GM12891 (cell line): ENCODE measurements around the gene KLK3.

ENCODE experiments used
- DNase-seq: peaks from one replicate; pipeline ENCODE4 v3.0.0; 2011; ENCODE audit warnings: low spot score; ENCODE audit not compliant: insufficient read length
- FAIRE-seq: peaks from 2 replicates; lab custom pipeline; 2011; peaks lifted over from hg19 to GRCh38; lab: Jason Lieb, UNC
- PAX5 ChIP-seq: IDR thresholded peaks from 2 replicates; pipeline ENCODE4 v1.6.1; 2011; ENCODE audit warnings: low read length, moderate library complexity, mild to moderate bottlenecking; ENCODE audit not compliant: insufficient read depth, severe bottlenecking
- POLR2A ChIP-seq: IDR thresholded peaks from 2 replicates; pipeline ENCODE4 v1.6.1; 2011; ENCODE audit warnings: low read depth, low read length, control low read depth
- POLR2AphosphoS5 ChIP-seq: IDR thresholded peaks from 2 replicates; pipeline ENCODE4 v1.6.1; 2011; ENCODE audit warnings: low read depth, low read length, control low read depth
- POU2F2 ChIP-seq: IDR thresholded peaks from 2 replicates; pipeline ENCODE4 v1.6.1; 2011; ENCODE audit warnings: low read depth, mild to moderate bottlenecking, control low read depth, low read length, moderate library complexity
- SPI1 ChIP-seq: IDR thresholded peaks from 2 replicates; pipeline ENCODE4 v1.6.1; 2011; ENCODE audit warnings: low read depth, low read length, control low read depth
- TAF1 ChIP-seq: IDR thresholded peaks from 2 replicates; pipeline ENCODE4 v1.6.1; 2011; ENCODE audit warnings: low read depth, low read length, control low read depth

The KLK3 gene

DNA sequence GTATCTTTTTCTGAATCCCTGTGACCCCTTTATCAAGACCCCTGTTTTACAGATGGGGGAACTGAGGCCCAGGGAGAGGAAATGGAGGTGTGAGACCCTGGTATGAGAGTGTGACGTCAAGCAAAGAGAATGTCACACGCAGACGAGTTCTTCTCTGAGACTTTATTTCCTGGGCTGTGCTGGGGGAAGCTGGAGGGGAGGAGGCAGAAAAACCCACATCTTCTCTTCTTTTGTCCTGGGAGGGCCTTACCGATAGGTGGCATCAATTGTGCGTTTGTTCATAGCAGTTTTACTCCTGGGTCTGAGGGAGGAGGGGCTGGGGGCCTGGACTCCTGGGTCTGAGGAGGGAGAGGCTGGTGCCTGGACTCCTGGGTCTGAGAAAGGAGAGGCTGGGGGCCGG lies 16.5 kb upstream of the KLK3 start:
- TF ChIP-seq SPI1 (no peak), POLR2A (no peak), TAF1 (no peak), POLR2AphosphoS5 (no peak), POU2F2 (no peak), PAX5 (no peak)
- FAIRE-seq (peak; percentile 75), DNase-seq (no peak)

DNA sequence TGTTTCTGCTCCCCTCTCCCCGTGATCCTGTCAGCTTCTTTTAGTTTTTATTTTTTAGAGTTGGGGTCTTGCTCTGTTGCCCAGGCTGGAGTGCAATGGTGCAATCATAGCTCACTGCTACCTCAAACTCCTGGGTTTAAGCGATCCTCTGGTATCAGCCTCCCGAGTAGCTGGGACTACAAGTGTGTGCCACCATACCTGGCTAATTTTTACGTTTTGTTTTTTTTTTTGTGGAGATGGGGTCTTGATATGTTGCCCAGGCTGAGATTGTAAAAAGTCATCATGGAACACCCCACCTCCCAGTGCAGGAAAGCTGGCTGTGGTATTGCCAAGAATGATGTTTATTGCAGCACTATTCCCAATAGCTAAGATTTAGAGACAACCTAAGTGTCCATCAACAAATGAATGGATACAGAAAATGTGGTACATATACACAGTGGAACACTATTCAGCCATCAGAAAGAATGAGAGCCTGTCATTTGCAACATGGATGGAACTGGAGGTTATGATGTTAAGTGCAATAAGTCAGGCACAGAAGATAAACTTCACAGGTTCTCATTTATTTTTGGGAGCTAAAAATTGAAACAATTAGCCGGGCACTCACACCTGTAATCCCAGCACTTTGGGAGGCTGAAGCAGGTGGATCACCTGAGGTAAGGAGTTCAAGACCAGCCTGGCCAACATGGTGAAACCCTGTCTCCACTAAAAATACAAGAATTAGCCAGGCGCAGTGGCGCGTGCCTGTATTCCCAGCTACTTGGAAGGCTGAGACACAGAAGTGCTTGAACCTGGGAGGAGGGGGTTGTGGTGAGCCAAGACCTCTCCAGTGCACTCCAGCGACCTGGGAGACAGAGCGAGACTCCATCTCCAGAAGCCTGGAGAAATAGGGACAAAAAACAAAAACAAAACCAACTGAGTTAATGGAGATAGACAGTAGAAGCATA lies 14.7 kb upstream of the KLK3 start:
- TF ChIP-seq POLR2AphosphoS5: no peak
- no peak for TF ChIP-seq TAF1
- TF ChIP-seq SPI1: no peak
- TF ChIP-seq POU2F2: no peak
- TF ChIP-seq PAX5: no peak
- no peak for TF ChIP-seq POLR2A
- FAIRE-seq (no peak), DNase-seq (no peak)

DNA sequence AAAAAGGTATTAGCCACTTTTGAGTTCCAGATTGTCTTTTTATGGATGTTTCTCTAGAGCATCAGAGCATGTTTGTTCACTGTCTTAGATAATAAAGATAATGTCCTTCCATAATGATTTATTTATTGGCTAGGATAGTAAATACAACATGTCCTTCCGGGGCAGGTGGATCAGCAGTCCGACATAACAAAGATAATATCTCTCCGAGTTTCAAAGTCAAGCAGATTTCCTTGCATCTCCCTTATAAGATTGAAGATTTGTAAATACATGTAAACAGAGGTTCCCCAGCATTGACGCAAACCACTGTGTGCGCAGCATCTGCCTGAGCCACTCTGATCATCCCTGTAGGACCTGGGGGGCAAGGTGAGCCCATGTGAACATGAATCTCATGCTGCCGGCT lies 12.6 kb upstream of the KLK3 start:
- no peak for TF ChIP-seq POU2F2
- no peak for TF ChIP-seq SPI1
- TF ChIP-seq POLR2AphosphoS5: no peak
- no peak for TF ChIP-seq PAX5
- TF ChIP-seq POLR2A: no peak
- TF ChIP-seq TAF1: no peak
- no peak for FAIRE-seq
- no peak for DNase-seq

DNA sequence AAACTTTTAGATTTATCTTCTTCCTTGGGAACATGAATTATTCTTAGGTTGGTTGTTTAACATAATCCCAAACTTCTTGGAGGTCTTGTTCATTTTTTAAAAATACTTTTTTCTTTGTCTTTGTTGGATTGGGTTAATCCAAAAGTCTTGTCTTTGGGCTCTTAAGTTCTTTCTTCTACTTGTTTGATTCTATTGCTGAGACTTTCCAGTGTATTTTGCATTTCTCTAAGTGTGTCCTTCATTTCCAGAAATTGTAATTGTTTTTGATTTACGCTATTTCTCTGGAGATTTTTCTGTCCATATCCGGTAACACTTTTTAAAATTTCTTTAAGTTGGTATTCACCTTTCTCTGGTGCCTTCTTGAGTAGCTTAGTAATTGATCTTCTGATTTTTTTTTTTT lies 11.5 kb upstream of the KLK3 start:
- no peak for FAIRE-seq
- TF ChIP-seq POLR2AphosphoS5: no peak
- TF ChIP-seq TAF1: no peak
- TF ChIP-seq POU2F2: no peak
- TF ChIP-seq POLR2A: no peak
- no peak for TF ChIP-seq PAX5
- TF ChIP-seq SPI1: no peak
- no peak for DNase-seq

DNA sequence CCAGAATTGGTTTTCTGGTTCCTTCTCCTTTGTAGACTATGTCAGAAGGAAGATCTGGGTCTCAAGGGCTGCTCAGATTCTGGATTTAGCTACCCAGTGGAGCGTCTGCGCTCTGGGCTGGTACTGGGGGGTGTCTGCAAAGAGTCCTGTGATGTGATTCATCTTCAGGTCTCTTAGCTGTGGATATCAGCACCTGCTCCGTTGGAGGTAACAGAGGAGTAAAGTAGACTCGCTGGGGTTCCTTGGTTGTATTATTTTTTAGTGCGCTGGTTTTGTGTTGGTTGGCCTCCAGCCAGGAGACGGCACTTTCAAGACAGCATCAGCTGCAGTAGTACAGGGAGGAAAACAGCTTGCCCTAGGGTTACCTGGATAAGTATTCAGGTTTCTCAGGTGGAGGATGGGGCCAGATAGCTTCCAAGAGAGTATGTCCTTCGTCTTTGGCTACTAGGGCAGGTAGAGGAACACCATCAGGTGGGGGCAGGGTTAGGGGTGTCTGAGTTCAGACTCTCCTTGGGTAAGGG lies 11.0 kb upstream of the KLK3 start:
- FAIRE-seq (no peak), DNase-seq (no peak)
- TF ChIP-seq POLR2A (no peak), SPI1 (no peak), POU2F2 (no peak), POLR2AphosphoS5 (no peak), PAX5 (no peak), TAF1 (no peak)

DNA sequence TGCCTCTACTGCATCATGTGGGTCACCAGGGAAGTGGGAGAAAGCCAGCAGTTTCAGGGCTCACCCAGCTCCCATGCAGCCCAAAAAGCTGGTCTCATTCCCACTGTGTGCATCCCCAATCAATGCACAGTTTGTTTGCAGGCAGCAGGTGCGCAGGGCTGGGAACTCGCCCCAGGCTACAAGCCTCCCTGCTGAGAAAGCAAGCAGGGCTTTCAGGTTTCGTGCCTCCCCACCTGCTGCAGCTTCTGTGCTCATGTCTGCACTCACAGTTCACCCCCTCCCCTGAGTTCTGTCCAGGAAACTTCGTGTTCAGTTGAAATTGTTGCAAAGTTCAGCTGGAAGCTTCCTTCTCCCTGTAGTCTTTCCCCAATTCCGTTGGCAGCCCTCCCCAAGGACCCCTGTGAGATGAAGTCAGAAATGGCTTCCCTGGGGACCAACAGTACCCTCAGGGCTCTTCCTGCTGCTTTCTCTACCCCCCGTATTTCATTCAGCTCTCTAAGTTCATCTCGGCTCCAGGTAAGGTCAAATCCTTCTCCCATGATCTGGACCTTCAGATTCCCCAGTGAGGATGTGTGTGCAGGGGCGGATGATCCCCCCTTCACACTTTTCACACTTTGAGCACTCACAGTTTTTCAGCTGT lies 10.3 kb upstream of the KLK3 start:
- FAIRE-seq: no peak
- TF ChIP-seq POU2F2 (no peak), PAX5 (no peak), TAF1 (no peak), POLR2AphosphoS5 (no peak), POLR2A (no peak), SPI1 (no peak)
- DNase-seq: no peak

DNA sequence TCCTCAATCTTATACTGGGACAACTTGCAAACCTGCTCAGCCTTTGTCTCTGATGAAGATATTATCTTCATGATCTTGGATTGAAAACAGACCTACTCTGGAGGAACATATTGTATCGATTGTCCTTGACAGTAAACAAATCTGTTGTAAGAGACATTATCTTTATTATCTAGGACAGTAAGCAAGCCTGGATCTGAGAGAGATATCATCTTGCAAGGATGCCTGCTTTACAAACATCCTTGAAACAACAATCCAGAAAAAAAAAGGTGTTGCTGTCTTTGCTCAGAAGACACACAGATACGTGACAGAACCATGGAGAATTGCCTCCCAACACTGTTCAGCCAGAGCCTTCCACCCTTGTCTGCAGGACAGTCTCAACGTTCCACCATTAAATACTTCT lies 4.0 kb upstream of the KLK3 start:
- TF ChIP-seq POU2F2: no peak
- no peak for TF ChIP-seq POLR2A
- no peak for TF ChIP-seq SPI1
- no peak for TF ChIP-seq TAF1
- no peak for TF ChIP-seq POLR2AphosphoS5
- no peak for TF ChIP-seq PAX5
- no peak for DNase-seq
- no peak for FAIRE-seq

DNA sequence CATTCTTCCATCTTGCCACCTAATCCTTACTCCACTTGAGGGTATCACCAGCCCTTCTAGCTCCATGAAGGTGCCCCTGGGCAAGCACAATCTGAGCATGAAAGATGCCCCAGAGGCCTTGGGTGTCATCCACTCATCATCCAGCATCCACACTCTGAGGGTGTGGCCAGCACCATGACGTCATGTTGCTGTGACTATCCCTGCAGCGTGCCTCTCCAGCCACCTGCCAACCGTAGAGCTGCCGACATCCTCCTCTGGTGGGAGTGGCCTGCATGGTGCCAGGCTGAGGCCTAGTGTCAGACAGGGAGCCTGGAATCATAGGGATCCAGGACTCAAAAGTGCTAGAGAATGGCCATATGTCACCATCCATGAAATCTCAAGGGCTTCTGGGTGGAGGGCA lies 3.1 kb upstream of the KLK3 start:
- TF ChIP-seq TAF1 (no peak), POLR2A (no peak), POLR2AphosphoS5 (no peak), POU2F2 (no peak), SPI1 (no peak), PAX5 (no peak)
- DNase-seq (no peak), FAIRE-seq (no peak)

DNA sequence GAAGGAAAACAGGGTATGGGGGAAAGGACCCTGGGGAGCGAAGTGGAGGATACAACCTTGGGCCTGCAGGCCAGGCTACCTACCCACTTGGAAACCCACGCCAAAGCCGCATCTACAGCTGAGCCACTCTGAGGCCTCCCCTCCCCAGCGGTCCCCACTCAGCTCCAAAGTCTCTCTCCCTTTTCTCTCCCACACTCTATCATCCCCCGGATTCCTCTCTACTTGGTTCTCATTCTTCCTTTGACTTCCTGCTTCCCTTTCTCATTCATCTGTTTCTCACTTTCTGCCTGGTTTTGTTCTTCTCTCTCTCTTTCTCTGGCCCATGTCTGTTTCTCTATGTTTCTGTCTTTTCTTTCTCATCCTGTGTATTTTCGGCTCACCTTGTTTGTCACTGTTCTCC lies 2.7 kb downstream of the KLK3 start:
- no peak for DNase-seq
- TF ChIP-seq PAX5: no peak
- TF ChIP-seq TAF1: no peak
- no peak for TF ChIP-seq POU2F2
- no peak for TF ChIP-seq POLR2A
- no peak for TF ChIP-seq SPI1
- no peak for TF ChIP-seq POLR2AphosphoS5
- no peak for FAIRE-seq
